SK-N-SH treated with all-trans-retinoic acid at 6 μM for 48 hours (cell line): ENCODE data around the gene ANKRD13A.

Source experiments
- ATAC-seq: fragments of 200-7000 bp; cut with Tn5 transposase; 3 replicates; pipeline ENCODE4 v1.9.1; 2020; ENCODE audit warnings: mild to moderate bottlenecking, moderate library complexity
- TCF4 ChIP-seq: fragments of 250-450 bp; sonication (Bioruptor Pico); IDR thresholded peaks from 2 replicates; pipeline ENCODE4 v1.8.0; 2021; ENCODE audit warnings: mild to moderate bottlenecking, moderate library complexity, borderline replicate concordance
- TSHZ2 ChIP-seq: fragments of 250-450 bp; sonication (Bioruptor Pico); IDR thresholded peaks from 2 replicates; pipeline ENCODE4 v1.5.0; 2020; ENCODE audit warnings: mild to moderate bottlenecking, moderate library complexity
- ZNF70 ChIP-seq: fragments of 450-650 bp; formaldehyde crosslinking; IDR thresholded peaks from 2 replicates; pipeline ENCODE4 v1.5.0; 2020; ENCODE audit warnings: mild to moderate bottlenecking, moderate library complexity

ANKRD13A gene

GRCh38 chr12:110088936-110089335, 89.7 kb downstream of the ANKRD13A start:
- TF ChIP-seq TCF4 (CRISPR knock-in tag) (no peak), ZNF70 (CRISPR knock-in tag) (no peak), TSHZ2 (CRISPR knock-in tag) (no peak)
- ATAC-seq, result no peak
